ENCODE measurements around the gene SNX24.
"Not testable (repeated sequence)": the region's sequence is repeated elsewhere in the genome, so short reads cannot be mapped to it uniquely, and the experiment has no call there.

Gene SNX24

DNA sequence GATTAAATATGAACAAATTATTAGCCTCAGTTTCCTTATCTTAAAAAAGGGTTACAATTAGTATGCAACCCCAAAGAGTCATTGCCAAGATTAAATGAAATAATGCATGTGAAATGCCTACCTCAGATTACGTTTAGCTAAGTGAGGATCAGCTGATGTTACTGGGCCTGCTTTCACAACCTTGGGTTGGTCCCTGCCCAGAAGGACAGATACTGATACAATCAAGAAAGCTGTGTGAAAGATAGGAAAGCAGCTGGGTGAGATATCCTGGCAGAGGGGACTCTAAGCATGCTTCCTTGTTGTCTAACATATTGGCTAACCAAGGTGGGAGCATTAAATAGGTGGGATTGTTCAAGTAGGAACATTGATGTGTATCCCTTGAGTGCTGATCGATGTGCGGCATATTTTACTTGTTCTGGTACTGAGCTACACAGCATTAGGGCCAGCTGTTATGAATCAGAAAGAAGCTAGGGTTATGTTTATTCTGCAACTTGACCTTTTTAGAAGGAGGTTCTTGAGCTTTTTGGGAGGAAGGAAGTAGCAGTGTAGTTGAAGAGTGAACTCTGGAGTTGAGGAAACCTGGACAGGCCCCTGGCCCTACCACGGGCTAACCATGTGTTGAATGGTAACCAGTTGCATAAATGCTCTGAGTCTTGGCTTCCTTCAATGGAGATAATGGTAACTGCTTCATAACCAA lies 28.9 kb downstream of the SNX24 start:
- no peak for DNase-seq

- no peak for DNase-seq
Measured at GRCh38 chr5:122877518-122877917, 32.1 kb downstream of the SNX24 start.

GRCh38 chr5:122879076-122879475 lies 33.7 kb downstream of the SNX24 start:
- DNase-seq: no peak

DNA sequence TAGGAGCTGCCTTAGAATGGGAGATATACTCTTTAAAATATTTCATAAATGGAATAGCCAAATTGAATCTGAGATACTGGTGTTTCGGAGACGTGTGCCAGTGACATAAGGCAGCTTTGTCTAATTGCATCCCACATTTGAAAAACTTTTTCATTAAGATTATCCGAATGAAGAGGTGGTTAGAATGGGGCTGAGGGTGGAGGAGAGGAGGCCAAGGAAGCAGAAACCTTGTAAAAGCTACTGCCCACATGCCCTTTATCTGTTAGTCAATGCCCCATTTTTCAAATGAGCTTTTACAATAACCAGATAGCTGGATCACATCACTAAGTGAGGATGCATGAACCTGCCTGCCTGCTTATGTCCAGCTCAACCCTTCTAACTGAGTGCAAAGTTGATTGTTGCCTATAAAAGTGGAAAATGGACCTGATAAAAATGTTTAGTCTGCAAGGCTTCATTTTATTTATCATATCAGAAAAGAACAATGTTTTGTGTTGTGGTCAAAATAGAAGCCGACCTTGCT lies 34.8 kb downstream of the SNX24 start:
- no peak for DNase-seq

GRCh38 chr5:122880749-122881148 lies 35.3 kb downstream of the SNX24 start:
- no peak for DNase-seq

DNA sequence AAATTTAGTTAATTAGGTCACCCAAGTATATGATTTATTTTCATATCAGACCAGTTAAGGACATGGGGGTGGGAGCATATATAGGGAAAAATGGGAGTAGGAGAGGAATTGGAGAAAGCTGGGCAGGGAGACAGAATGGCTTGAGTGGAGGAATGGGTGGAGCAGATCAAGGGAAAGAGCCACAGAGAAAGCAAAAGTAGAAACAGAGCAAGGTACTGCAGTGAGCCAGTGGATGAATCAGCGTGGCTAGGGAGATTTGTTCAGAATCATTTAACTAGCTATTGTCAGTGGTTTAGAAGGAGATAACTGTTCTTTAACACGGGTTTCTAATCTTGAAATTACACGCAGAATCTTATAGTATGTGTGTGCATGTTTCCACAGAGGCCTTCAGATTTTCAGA lies 37.4 kb downstream of the SNX24 start:
- DNase-seq: no peak

DNA sequence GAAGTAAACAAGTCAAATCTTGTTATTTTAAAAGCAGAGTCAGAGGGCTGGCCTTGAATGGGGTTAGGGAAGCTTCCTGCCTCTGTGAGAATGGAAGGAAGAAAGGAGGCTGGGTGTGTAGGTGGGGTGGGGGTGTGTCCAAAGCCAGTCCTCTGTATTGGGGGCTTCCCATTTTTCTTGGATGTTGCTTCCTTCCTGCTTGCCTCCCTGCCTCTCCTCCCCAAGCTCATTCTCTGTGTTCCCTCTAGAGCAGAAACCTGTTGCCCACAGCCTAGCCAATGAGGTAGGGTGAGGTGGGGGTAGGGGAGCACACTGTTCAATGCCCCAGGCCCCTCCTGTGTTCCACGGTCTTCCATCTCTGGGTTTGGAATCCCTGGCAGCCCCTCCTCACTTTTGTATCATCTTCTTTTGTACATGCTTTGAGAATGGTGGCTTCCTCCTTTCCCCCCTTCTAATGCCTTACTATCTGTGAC lies 39.7 kb downstream of the SNX24 start:
- no peak for DNase-seq

DNA sequence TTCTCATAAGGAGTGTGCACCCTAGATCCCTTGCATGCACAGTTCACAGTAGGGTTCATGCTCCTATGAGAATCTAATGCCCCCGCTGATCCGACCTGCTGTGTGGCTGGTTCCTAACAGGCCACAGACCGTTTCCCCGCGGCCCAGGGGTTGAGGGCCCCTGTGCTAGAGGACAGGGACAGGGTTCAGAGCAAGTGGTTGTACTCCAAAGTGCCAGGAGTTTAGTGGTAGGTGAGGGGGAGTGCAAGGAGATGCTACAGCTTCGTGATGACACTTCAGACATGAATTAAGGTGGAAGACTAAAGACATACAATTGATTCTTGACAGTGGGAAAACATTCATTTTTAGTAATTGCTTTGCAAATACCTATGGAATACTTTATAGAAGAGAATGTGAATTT lies 40.5 kb downstream of the SNX24 start:
- no peak for DNase-seq

DNA sequence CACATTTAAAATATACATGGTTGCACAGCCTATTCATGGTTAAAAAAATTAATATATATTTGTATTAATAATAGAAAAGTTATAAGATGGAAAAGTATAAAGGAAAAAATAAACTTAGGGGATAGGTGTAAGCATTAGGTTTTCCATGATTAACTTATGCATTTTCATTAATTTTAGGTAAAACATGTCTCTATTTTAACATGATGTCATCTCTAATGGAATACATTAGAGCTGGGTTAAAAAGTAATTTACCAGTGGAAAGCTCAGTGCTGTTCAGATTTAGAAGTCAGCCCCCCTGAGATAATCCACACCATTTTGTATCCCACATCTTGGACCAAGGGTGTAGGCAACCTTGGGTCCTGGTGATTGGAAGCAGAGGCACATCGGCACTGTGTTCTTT lies 49.7 kb downstream of the SNX24 start:
- DNase-seq: no peak

DNA sequence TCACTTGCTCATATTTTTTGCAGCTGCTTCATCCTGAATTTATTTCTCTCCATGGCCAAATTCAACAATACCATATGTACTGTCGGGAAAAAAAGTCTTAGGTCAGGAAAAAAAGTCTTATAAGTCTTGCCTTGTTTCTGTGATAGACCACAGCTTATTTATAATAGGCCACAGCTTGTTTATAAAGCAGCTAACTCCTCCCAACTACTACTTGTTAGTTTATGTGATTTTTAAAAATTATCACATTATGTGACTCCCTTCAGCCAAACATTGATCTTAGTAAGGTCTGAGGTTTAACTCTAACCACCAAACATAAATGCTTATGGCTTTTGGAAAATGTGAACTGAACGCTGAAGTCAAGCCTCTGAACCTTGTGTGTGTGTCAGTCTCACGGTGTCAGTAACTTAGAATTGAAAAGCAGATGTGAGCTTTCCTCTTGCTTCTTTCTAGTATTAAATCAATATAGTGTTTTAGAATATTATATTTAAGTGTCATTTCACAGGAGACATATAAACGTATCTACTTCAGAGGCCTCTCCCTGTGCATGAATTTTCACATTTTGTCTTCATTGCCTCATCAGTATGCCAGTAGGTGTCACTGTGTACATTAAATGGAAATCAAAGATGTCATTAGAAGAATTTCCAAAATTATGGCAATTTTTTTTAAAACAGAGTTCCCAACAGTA lies 51.3 kb downstream of the SNX24 start:
- no peak for DNase-seq

- DNase-seq: no peak
Measured at GRCh38 chr5:122897283-122897602, 51.8 kb downstream of the SNX24 start.

- DNase-seq: no peak
Measured at GRCh38 chr5:122901346-122901745, 55.9 kb downstream of the SNX24 start.

DNA sequence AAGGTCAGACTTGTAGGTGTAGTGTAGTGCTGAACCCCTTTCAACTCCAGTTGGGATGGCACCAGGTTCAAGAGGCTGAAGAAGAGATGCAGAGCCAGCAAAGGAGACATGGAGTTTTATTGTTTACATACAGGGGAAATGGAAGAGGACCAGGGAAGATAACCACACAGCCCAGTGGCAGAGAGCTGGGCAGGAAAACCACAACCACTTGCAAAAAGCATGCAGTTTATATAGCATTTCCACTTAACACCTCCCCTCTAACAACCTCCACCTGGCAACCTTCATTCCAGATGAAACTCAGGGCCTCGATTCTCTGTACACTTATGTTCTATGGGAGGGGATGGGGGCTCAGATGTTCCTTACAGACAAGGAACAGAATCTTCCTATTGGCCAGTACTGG lies 56.9 kb downstream of the SNX24 start:
- DNase-seq: no peak

DNA sequence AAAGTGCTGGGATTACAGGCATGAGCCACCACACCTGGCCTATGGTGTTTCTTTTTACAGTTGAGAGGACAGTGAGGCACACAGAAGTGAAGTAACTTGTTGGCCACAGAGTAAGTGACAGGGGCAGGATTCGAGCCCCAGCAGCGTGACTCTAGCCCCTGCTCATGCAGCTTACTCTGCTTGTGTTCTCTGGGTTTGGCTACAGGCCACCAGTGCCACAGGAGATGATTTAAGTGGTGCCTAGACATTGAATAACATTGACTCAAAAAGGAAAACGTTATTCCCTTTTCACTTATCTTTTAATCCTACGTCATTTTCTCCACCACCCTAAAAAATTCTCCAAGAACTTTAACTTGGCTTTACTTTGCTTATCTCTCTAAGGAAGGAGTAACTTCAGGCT lies 61.4 kb downstream of the SNX24 start:
- DNase-seq: no peak

GRCh38 chr5:122907276-122907675 lies 61.9 kb downstream of the SNX24 start:
- DNase-seq: no peak

DNA sequence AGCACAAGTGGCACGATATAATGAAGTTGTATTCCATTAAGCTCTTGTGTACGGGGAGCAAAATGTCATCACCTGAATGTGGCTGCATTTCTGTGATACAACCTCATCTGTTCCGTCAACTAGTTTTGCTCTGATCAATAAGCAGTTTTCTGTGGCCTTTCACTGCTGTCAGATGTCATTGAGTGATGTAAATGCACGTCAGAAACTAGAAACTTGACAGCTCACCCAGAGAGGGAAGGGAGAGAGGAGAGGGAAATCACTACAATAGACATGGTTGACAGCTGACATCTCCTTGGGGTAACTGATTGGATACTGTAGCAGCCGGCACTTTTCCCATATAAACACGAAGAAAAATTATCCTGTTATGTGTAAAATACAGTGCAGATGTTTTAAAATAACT lies 62.7 kb downstream of the SNX24 start:
- DNase-seq: no peak

DNA sequence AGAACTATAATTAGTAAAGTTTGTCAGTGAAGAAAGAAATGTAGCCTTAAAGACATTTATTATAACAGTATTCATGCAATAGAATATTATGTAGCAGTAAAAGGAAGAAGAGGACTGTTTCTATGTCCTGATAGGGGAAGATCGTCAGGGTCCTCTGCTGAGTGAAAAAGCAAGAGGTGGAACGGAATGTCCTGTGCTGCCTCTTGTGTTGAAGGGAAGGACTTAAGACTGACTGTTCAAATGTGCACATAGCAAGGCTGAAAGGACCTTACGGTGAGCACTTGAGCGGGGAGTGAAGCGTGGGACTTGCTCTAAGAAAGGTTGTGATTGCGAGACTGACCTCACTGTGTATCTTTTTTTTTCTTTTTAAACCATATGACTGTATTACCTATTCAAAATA lies 63.2 kb downstream of the SNX24 start:
- DNase-seq: no peak

DNA sequence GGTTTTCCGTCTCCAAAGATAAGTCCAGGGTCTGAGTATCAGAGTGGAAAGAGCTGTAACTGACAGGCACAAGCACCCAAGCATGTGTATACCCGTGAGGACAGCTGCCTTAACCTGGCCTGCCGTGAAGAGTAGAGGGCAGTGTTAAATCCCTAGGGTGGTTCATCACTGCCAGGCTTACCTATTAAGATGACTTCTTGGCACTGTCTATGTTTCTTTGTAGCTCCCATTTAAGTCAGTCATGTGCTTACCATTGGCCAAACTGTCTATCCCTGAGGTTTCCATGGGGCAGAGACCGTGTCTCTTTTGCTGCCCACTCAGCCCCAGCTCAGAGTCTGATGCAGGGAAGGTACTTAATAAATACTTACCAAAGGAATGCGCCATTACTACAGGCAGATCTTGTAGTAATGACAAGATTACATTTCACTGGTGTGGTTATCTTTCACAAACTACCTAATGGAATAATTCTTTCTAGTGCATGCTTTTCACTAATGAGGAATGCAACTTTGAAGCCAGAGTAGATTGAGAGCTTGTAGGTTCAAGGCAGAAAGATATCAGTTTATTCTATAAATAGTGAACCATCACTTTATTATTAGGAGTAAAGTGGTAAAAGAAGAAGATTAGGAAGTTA lies 64.2 kb downstream of the SNX24 start:
- no peak for DNase-seq

DNA sequence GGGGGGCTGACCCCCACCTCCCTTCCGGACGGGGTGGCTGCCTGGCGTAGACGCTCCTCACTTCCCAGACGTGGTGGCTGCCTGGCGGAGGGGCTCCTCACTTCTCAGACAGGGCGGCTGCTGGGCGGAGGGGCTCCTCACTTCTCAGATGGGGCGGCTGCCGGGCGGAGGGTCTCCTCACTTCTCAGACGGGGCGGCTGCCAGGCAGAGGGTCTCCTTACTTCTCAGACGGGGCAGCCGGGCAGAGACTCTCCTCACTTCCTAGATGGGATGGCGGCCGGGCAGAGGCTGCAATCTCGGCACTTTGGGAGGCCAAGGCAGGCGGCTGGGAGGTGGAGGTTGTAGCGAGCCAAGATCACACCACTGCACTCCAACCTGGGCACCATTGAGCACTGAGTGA lies 68.0 kb downstream of the SNX24 start:
- not testable (repeated sequence) for DNase-seq

DNA sequence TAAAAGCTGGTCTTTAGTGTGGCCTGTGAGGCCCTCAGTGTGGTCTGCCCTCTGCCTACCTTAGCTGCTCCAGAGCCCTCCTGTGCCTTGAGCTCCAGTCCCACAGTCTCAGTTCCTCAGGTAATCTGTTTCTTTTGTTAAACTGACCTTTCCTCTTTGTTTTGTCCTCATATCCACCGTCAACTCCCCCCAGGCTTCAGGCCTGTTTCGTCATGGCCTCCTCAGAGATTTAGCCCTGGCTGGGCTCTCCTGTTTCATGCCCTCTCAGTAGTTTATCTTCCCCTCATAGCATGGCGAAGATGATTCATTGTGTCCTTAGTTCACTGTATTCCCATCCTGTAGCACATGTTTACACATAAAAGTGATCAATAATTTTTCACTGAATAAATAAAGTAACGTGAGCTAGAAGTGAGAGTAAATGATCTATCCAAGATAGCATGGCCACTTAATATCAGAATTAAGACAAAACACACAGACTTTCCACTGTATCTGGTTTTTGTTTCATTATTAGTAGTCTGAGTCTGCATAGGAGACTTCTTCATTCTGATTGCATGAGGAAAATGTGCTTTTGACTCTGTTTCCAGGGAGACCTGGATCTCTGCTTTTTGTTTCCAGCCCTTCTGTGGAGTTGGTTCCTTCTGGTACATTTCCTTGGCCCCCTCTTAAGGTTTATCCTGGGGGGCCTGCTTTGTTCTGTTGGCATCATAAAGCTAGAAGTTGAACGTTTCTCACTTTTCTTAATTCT lies 70.5 kb downstream of the SNX24 start:
- no peak for DNase-seq

- no peak for DNase-seq
Measured at GRCh38 chr5:122916490-122916889, 71.1 kb downstream of the SNX24 start.

GRCh38 chr5:122919969-122920368 lies 74.6 kb downstream of the SNX24 start:
- no peak for DNase-seq

GRCh38 chr5:122921826-122922225 lies 76.4 kb downstream of the SNX24 start:
- DNase-seq: no peak
